Measurements from ENCODE around the gene PRSS3.
"Not testable (repeated sequence)": the region's sequence is repeated elsewhere in the genome, so short reads cannot be mapped to it uniquely, and the experiment has no call there.

Gene PRSS3

DNA sequence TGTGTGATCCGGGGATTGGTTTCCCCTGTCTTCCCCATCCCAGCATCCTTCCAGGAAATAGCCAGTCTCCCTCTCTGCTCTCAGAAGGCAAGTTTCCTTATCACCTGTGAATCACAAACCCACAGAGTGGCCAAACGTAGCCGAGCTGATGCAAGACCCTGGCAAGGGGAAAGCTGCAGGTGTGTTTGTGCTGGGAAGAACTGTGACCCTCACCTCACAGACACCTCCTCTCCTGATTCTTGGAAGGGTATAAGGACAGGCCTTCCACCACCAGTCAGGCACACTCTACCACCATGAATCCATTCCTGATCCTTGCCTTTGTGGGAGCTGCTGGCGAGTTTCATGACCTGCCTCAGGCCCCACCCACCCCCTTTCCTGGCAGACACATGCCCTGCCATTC, at the start of gene PRSS3:
TSS of gene PRSS3 (plus strand) at position 281 of the 400 bp plus-strand sequence. CDS start at position 294, 13 bp downstream.
- no peak for DNase-seq

DNA sequence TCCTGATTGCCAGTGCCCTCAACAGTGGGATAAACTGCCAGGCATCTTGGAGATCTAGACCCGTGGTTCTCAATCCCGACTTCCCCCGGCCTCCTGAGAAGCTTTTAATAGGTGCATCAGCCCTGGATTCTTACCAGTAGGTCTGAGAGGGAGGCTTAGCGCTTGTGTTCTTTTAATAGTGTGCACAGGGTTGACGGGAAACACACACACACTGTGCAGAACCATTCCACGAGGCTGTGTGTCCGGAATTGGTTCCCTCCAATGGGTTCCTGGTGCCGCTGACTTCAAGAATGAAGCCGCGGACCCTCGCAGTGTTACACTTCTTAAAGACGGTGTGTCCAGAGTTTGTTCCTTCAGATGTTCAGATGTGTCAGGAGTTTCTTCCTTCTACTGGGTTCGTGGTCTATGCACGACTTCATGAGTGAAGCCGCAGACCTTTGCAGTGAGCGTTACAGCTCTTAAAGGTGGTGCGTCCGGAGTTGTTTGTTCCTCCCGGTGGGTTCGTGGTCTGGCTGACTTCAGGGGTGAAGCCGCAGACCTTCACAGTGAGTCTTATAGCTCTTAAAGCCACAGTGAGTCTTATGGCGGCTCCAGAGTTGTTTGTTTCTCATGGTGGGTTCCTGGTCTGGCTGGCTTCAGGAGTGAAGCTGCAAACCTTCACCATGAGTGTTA, 46.6 kb upstream of the PRSS3 start:
- no peak for DNase-seq

DNA sequence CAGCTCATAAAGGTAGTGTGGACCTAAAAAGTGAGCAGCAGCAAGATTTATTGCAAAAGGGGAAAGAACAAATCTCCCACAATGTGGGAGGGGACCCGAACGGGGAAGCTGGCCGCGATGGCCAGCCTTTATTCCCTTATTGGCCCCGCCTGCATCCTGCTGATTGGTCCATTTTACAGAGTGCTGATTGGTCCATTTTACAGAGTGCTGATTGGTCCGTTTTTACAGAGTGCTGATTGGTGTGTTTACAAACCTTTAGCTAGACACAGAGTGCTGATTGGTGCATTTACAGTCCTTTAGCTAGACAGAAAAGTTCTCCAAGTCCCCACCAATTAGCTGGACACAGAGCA, 46.1 kb upstream of the PRSS3 start:
- not testable (repeated sequence) for DNase-seq

DNA sequence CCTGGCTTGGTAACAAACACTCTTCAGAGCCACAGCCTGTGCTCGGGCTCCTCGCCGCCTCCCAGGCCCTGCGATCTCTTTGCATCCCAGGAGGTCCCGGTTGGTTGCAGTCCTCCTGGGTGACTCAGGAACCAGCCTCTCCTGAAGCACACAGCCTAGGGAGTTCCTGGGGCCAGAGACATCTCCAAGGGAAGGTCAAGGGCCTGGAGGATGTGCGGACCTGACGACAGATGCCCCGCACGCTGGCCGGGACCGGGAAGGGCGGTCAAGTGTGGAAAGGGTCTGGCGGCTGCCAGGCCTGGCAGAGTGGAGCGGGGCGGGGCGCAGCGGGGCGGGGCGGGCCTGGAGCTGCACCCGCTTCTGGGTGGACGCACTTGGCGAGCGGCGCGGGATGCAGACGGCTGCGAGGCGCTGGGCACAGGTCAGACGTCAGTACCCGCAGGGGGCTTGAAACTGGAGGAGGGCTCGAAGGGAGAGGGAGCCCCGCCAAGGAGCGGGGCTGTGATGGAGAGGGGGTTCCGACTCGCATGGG, 45.0 kb upstream of the PRSS3 start:
- no peak for DNase-seq

DNA sequence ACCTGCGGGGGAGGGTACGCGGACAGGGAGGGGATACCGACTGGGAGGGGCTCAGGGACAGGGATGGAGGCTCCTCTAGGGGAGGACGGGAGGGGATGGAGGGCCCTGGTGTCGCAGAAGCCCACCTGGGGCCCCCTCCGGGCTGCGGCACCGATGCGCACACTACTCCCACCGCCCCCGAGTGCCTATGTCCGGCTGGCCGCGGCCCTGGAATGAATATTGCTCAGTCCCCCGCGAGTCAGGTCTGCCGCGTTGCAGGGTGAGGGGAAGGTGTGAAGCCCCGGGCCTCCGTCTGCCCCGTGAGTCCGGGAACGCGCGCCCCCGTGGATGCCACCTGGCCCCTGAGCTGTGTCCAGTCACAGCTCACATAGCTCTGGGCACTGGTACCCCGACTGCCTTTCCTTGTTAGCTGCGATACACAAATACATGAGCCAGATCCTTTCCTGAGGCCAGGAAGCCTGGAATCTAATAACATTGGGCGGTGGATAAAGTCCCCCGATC, 44.5 kb upstream of the PRSS3 start:
- DNase-seq = no peak

DNA sequence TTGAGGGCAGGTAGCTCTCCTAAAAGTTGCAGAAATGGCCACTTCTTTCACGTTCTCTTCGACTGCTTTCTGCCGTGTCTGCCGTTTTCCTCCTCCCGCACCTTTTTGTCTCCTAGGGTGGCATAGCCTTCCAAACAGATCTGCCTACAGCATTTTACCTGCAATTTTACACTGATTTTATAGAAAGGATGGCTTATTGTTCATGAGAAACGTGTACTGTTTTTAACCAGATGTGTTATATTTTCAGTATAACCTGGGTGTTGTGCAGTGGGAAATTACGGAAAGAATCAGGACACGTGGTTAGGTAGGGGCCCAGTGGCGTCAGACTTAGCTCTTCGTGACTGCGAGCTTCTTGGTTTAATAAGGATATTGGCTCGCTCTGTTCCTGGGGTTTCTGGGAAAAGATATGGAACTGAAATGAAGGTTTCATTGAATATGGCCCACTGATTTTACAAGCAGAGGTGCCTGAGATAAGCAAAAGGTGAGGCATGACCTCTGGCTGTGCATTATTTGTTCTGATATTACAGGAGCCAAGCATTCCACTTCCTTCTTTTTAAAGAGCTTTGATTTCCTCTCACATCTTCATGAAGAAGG, 43.7 kb upstream of the PRSS3 start:
- DNase-seq = no peak

DNA sequence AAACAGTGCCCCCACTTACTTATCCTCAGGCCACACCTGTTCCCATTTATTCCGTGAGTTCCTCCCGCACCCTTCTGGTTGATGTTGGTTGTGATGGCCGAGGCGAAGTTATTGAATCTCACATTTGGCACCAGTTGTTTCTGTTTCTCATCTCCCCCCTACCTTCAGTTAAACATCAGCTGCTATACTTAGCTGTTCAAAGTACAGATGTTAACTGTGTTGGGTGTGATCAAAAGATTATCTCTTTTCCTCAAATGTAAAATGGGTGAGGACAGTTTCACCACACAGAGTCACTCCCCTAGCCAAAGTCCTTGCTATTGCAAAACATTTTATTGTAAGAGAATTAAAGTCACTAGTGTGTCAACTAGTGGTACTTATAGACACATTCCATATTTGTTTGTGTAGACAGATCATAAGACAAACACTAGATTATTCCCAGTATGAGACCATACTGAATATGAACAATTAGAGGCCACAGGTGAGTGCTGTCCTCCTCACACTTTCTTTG, 43.2 kb upstream of the PRSS3 start:
- no peak for DNase-seq

DNA sequence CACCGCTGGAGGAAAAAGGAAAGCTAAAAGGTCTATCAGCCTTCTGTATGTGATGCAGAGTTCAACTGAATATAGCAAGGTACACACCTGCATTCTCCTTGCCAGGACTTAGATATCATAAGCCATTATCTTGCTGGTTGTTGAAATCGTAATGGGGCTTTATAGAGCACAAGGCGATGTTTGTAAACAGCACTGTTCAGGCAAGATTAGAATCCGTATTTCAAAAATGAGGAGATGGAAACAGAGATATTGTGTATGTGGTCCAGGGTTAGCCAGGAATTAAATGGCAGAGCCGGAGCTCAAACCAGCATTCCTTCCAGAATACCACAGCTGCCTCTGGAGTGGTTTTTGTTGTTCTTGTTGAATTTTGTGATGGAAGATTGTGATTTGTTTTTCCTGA, 42.6 kb upstream of the PRSS3 start:
- DNase-seq = not testable (repeated sequence)

DNA sequence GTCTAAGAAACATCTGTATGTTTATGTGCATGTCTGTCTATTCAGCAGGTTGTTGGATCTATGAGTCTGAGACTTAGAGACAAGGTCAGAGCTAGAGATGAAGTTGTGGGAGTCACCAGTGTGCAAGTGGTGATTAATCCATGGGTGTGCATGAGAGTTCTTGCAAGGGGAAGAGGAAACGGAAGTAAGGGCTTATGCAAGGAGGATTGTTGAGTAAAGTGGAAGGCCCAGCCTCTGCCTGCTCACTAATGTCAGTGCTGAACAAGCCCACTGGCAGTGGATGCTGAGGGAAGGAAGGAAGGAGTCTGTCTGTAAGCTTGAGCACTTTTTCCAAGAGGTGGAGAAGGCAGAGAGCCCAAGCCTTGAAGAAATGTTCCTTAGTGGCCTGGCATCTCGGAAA, 35.7 kb upstream of the PRSS3 start:
- DNase-seq = not testable (repeated sequence)

DNA sequence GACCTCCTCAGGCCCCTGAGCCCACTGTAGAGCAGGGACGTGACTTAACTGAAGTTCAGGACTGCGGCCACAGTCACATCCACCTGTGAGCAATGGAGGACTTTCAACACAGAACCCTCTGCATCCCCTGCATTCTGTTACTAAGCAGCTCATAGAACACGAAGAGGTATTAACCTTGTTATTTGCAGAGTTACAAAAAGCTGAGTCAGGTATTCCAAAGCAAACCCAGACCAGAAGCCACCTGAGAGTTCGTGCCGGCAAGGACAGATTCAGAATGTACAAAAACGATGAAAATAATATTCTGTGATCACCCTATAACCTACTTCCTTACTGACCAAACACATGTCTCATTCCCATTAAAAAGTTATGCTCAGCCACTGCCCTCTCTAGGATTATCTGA, 33.0 kb upstream of the PRSS3 start:
- DNase-seq = no peak

DNA sequence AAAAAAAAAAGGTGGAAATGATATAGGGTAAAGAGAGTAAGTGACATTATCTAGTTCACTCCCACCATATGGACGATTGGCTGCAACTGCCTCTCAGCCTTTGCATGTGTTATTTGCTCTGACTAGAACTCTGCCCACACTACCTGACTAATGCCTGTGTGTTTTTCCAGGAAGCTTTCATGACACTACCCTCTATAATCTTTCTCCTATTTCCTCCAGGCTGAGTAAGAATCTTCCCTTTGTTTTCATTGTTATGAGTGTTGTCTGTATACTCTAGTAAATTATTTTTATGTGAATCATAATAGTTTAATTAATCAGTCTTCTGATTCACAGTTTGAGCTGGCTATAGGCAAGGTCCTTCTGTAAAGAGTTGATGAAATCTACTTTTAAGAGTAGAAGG, 31.7 kb upstream of the PRSS3 start:
- DNase-seq = not testable (repeated sequence)

DNA sequence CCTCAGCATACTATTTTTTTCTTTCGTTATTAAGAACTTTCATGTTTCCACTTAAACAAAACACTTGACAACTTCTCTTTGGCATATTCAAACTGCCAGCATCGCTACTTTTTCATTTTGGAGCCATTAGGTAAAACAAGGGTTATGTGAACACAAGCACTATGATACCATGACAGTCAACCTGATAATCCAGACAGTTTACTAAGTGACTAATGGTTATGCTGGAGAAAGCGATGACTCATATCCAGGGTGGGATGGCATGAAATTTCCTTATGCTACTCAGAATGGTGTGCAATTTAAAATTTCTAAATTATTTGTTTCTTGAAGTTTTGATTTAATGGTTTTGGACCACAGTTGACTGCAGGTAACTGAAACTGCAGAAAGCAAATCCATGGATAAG, 29.9 kb upstream of the PRSS3 start:
- no peak for DNase-seq

DNA sequence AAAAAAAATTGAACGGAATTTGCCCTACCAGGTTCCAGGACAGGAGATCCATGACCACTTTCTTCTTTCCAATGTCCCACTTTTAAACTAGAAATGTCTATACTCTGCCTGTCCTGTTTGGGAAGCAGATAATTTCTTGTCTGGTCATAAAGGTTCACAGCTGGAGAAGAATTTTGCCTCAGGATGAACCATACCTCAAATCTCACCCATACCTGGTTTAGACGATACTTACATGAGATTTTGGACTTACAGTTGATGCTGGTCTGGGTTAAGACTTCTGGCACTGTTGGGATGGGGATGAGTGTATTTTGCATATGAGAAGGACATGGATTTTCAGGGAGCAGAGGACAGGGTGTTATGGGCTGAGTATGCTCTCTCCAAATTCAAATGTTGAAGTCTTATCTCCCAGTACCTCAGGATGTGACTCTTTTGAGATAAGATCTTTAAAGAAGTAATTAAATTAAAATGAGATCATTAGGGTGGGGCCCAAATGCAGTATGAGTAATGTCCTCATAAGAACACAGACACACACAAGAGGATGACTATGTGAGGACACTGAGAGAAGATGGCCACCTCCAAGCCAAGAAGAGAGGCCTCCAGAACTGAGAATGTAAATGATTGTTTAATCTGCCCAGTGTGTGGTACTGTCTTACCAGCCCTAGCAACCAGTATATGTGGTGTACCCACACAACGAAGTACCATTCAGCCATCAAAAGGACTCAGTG, 25.0 kb upstream of the PRSS3 start:
- DNase-seq = not testable (repeated sequence)

DNA sequence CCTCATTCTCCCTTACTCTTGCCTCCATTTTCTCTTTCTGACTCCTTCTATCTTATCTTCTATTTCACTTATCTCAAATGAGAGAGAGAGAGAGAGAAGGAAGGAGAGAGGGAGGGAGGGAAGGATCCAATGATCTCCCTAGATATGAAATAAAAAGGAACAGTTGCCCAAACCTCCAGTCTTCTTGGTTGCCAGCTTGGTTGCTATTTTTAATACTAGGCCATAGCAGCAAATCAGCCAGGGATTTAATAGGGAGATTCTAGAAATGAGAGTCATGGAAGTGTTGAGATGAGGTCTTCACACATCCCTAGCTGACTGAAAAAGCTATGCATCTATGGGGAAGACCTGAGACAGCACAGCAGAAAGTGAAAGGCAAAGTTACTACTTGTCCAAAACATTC, 22.2 kb upstream of the PRSS3 start:
- DNase-seq = not testable (repeated sequence)

DNA sequence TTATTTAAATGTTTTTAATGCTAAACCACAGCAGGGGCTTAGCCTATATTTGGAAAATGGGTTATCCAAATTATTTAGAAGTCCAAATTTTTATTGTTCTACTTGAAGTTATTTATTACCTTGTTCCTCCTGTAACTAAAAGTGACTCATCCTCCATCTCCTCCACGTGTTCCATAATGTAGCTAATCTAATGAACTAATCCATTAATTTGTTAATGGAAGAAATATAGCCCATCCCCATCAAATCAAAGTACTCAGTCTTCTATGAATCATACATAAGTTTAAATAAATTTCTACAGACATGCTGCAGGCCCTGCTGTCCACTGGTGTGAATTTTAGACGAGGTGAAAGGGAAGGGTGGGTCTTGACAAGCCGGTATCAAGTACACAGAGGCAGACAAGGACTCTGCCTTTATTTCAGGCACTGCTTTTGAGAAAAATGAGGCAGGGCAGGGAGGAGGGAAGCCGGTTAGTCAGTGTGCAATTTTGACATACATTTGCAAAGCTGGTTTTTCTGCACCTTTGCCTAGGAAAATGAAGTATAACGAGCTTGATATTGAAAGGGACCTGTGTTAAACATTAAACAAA, 21.2 kb upstream of the PRSS3 start:
- DNase-seq = not testable (repeated sequence)

DNA sequence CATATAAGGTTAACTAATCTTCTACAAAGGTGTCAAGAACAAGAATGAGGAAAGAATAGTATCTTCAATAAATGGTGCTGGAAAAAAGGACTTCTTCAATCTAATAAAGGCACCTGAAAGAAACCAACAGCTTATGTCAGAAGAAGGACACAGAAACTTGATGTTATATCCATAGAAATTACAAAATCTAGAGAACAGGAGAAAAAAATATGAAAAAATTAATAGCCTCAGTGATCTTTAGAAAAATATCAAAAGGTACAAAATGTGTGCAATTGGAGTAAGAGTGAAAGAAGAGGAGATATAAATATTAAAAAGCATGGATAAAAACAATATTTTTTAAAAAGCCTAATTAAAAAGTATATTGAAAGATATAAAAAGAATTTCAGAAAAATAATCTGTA, 18.8 kb upstream of the PRSS3 start:
- no peak for DNase-seq

DNA sequence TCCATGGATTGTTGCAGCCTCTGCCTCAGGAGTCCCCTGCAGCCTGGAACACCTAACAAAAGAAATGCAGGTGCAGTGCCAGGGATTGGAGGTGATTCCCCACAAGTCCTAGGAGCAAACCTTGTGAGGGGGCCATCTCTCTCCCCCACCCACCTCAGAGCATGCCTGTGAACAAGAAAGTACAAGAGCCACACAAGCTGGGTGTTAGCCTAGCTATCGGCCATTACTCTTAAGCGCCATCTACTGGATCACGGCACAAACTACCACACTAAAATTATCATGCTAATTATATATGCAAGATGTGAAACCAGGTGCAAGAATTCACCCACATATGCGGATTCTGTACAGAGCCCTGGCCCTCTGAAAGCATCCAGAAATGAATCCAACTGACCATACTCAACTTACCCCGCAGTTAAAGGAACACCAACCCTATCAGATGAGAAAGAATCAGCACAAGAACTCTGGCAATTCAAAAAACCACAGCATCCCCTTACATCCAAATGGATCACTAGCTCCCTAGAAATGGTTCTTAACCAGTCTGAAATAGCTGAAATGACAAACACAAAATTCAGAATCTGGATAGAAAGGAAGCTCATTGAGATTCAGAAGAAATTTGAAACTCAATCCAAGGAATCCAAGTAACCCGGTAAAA, 16.5 kb upstream of the PRSS3 start:
- peak; percentile 40 for DNase-seq

DNA sequence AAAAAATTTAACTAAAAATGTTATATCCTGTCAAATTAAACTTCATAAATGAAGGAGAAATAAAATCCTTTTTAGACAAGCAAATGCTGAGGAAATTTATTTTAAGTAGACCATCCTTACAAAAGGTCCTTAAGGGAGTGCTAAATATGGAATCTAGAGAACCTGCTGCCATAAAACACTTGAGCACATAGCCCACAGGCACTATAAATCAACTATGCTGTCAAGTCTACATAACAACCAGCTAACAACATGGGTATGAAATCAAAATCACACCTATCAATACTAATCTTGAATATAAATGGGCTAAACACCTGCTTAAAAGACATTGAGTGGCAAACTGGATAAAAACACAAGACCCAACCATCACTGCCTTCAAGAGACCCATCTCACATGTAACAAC, 15.1 kb upstream of the PRSS3 start:
- no peak for DNase-seq

DNA sequence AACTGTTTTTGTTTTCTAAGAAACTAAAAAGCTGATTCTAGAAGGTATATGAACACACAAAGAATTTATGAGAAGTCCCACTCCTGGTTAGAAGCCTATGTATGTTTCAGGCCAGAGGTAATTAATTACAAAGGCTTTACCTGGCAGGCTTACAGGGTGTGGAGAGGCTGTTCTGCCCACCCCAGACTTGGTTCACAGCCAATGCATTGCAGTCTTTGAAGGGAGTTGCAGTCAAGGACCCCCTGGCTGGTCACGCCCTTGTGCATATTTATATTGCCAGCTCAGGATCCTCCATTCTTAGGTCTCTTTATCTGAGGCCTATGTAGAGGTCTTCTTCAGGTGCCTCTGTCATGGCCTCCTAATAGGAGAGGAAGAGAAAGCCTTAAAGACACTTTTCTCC, 13.6 kb upstream of the PRSS3 start:
- DNase-seq = no peak

DNA sequence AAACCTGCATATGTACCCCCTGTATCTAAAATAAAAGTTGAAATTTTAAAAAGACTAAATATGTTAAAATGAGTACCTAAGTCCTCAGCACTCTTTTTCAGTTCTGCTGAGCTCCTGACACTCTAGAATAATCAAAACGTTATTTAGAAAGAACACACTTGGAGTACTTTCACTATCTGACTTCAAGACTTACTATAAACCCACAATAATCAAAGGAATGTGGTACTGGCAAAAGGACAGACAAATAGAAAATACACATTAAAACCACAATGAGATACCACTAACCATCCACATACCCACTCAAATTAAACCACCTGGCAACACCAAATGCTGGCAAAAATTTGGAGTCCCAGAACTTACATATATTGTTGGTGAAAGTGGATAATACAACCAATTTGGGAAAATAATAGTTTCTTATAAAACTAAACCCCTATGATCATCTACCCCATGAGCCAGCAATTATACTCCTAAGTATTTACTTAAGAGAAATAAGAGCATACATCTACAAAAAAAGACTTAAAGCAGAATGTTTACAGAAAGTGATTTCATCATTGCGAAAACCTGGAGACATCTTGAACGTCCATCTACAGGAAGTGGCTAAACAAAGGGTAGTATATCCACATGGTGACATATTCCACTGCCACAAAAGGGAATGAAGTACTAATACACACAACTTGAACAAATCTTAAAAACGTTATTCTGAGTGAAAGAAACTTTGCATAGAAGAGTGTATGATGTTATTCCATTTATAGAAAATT, 12.8 kb upstream of the PRSS3 start:
- DNase-seq = no peak

DNA sequence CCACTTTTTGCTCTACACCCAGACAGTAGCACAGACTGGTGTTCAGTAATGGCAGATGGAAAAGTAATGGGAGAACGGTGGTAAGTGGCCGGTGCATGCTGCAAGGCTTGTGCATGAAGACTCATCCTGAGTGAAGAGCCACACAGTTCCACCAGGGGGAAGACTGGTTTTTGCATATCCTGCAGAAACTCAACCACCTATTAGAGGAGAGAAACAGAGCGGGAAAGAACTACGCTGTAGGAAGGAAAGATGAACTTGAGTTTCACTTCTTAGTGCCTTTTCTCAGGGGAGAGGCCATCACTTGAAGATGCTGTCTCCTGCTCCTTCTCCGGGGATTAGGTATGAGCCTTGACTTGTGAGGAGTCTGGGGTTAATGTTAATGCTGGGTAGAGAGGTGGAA, 9.4 kb upstream of the PRSS3 start:
- no peak for DNase-seq

DNA sequence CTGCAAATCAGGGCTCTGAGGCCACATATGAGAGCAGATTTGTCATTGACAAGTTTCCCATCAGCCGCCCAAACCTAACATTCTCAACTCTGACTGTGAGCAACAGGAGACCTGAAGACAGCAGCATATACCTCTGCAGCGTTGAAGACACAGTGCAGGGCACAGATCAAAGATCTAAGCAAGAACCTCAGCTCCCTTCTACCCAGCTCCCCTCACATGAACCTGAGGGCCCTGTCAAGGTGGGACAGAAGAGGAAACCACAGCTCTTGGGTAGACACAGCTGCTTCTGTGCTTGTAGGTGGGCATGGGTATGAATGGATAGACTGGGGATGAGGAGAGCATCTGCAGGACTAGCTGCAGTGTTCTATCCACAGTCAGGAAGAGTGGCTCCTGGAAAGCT, 8.7 kb upstream of the PRSS3 start:
- DNase-seq = no peak
